PC-3 (cell line): ENCODE measurements around the gene R3HDM1.

ENCODE experiments used
- EZH2 ChIP-seq: fragments of 300-600 bp; sonication (generic); IDR thresholded peaks from one replicate; pipeline ENCODE4 v1.6.1; 2017; ENCODE audit warnings: antibody characterized with exemption, mild to moderate bottlenecking, low read length; ENCODE audit not compliant: unreplicated experiment
- EZH2phosphoT487 ChIP-seq: fragments of 300-600 bp; sonication (generic); IDR thresholded peaks from 2 replicates; pipeline ENCODE4 v1.6.1; 2018; ENCODE audit warnings: mild to moderate bottlenecking, antibody characterized with exemption, low read length, borderline replicate concordance
- TF ChIP-seq, protein P1 (sequence below): fragments of 300-600 bp; sonication (generic); conservative IDR thresholded peaks from 2 replicates; pipeline ENCODE4 v1.5.1; 2017; ENCODE audit warnings: antibody characterized with exemption, low read depth, mild to moderate bottlenecking, low read length

- TF ChIP-seq, protein P1, sequence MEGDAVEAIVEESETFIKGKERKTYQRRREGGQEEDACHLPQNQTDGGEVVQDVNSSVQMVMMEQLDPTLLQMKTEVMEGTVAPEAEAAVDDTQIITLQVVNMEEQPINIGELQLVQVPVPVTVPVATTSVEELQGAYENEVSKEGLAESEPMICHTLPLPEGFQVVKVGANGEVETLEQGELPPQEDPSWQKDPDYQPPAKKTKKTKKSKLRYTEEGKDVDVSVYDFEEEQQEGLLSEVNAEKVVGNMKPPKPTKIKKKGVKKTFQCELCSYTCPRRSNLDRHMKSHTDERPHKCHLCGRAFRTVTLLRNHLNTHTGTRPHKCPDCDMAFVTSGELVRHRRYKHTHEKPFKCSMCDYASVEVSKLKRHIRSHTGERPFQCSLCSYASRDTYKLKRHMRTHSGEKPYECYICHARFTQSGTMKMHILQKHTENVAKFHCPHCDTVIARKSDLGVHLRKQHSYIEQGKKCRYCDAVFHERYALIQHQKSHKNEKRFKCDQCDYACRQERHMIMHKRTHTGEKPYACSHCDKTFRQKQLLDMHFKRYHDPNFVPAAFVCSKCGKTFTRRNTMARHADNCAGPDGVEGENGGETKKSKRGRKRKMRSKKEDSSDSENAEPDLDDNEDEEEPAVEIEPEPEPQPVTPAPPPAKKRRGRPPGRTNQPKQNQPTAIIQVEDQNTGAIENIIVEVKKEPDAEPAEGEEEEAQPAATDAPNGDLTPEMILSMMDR: no peak
- TF ChIP-seq EZH2 (no peak), EZH2phosphoT487 (no peak)
Measured at GRCh38 chr2:135630488-135630887, 99.2 kb downstream of the R3HDM1 start.
